Endodermal cell (in vitro differentiated cells): ENCODE results near the gene TRAF3IP3. TPM values are rescaled to one million over a fixed set of nuclear protein-coding genes. Genes with fewer than 3 reads are reported as not detected.

Experiments
- DNase-seq: peaks from one replicate; pipeline ENCODE4 v3.0.0-alpha.2; 2017
- H3K27ac ChIP-seq: 2 replicates; pipeline ENCODE4 v1.5.1; 2013; ENCODE audit warnings: mild to moderate bottlenecking, low read depth, low read length, moderate library complexity
- H3K27me3 ChIP-seq: 2 replicates; pipeline ENCODE4 v1.6.1; 2013; ENCODE audit warnings: mild to moderate bottlenecking, low read length, moderate library complexity; ENCODE audit not compliant: insufficient read depth, control insufficient read depth, poor library complexity, severe bottlenecking
- H3K36me3 ChIP-seq: 2 replicates; pipeline ENCODE4 v1.7.0; 2013; ENCODE audit warnings: mild to moderate bottlenecking, low read length, moderate library complexity; ENCODE audit not compliant: control insufficient read depth, insufficient read depth
- H3K4me1 ChIP-seq: one replicate; pipeline ENCODE4 v1.7.0; 2013; ENCODE audit warnings: low read length; ENCODE audit not compliant: control insufficient read depth, insufficient read depth
- H3K4me3 ChIP-seq: 2 replicates; pipeline ENCODE4 v1.5.1; 2013; ENCODE audit warnings: mild to moderate bottlenecking, low read length, moderate library complexity
- H3K9ac ChIP-seq: 2 replicates; pipeline ENCODE4 v1.6.1; 2013; ENCODE audit warnings: mild to moderate bottlenecking, low read length, moderate library complexity; ENCODE audit not compliant: poor library complexity, severe bottlenecking; ENCODE audit errors: extremely low read depth
- H3K9me3 ChIP-seq: 2 replicates; pipeline ENCODE4 v1.6.1; 2013; ENCODE audit warnings: mild to moderate bottlenecking, low read length, moderate library complexity; ENCODE audit not compliant: control insufficient read depth
- H3K27ac Mint-ChIP-seq: 2 replicates; pipeline ENCODE4 v1.8.0; 2020; ENCODE audit warnings: mixed read lengths
- H3K27me3 Mint-ChIP-seq: 2 replicates; pipeline ENCODE4 v1.8.0; 2021; ENCODE audit warnings: mild to moderate bottlenecking, mixed read lengths; ENCODE audit not compliant: insufficient read depth
- H3K36me3 Mint-ChIP-seq: 2 replicates; pipeline ENCODE4 v1.8.0; 2020; ENCODE audit warnings: low read depth, mixed read lengths
- H3K4me1 Mint-ChIP-seq: 2 replicates; pipeline ENCODE4 v1.8.0; 2020; ENCODE audit warnings: mixed read lengths
- H3K4me3 Mint-ChIP-seq: 2 replicates; pipeline ENCODE4 v1.8.0; 2020; ENCODE audit warnings: mild to moderate bottlenecking, moderate library complexity, mixed read lengths
- H3K9me3 Mint-ChIP-seq: 2 replicates; pipeline ENCODE4 v1.8.0; 2020; ENCODE audit warnings: mild to moderate bottlenecking, mixed read lengths
- WGBS, 2 experiments: methylation state at CpG; one replicate each; pipeline versions ENCODE4 v1.1.5 to v1.1.7; 2013; ENCODE audit warnings: missing lambda C conversion rate in 2 of 2, mixed read lengths in 1 of 2; ENCODE audit not compliant: insufficient coverage in 1 of 2, insufficient read length in 1 of 2; 5-methylcytosine and 5-hydroxymethylcytosine counted together
- total RNA-seq, 2 donors: library from RNA; stranded (reverse); fragmentation: NEBNext Ultra II Directional in 1 of 2; extraction: Animal tissue kit (Norgen Biotek cat#: 25700) in 1 of 2; gene quantifications; 2 replicates in 1 of 2; 3 replicates in 1 of 2; pipeline ENCODE4 v1.2.1, GENCODE V29; 2021
- TF ChIP-seq, protein P1 (sequence below): fragments of 200-600 bp; sonication (generic); conservative IDR thresholded peaks from 2 replicates; pipeline ENCODE4 v1.5.0; 2021; ENCODE audit warnings: antibody characterized with exemption, mild to moderate bottlenecking

The TRAF3IP3 gene
- total RNA-seq, 2 donors from 2014 or later, result not detected

DNA sequence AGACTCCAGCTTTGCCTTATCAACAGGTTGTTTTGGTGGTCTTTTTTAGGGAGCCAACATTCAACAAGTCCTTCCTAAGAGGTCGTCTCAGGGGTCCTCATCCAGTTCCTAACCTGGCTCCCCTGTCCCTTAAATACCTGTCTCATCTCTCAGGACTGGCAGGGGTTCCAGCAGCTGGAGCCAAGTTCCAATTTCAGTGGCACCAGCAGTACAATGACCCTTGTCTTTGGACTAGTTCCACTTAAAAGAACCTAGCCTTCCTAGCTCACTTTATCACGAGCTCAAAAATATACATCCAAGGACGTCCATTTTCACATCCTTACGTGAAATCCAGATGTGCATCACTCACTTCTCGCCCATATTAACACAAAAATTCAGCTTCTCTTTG, 18.7 kb upstream of the TRAF3IP3 start:
- Mint-ChIP-seq H3K9me3 (no peaks in the 10 kb centered on the region), H3K4me3 (no peak overlapping the region), H3K27ac (no peak overlapping the region), H3K4me1 (no peaks in the 10 kb centered on the region), H3K36me3 (no peaks in the 10 kb centered on the region), H3K27me3 (peaks cover 28% of the 10 kb centered on the region)
- TF ChIP-seq, protein P1, sequence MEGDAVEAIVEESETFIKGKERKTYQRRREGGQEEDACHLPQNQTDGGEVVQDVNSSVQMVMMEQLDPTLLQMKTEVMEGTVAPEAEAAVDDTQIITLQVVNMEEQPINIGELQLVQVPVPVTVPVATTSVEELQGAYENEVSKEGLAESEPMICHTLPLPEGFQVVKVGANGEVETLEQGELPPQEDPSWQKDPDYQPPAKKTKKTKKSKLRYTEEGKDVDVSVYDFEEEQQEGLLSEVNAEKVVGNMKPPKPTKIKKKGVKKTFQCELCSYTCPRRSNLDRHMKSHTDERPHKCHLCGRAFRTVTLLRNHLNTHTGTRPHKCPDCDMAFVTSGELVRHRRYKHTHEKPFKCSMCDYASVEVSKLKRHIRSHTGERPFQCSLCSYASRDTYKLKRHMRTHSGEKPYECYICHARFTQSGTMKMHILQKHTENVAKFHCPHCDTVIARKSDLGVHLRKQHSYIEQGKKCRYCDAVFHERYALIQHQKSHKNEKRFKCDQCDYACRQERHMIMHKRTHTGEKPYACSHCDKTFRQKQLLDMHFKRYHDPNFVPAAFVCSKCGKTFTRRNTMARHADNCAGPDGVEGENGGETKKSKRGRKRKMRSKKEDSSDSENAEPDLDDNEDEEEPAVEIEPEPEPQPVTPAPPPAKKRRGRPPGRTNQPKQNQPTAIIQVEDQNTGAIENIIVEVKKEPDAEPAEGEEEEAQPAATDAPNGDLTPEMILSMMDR, result no peak
- no peak overlapping the region for H3K4me3 ChIP-seq
- H3K36me3 ChIP-seq, result no peaks in the 10 kb centered on the region
- H3K9me3 ChIP-seq, result no peaks in the 10 kb centered on the region
- 72 to 100% methylated on average over 1 to 5 of the region's 5 CpGs for WGBS, 2 experiments
- DNase-seq, result no peak
- H3K9ac ChIP-seq, result no peak overlapping the region
- H3K27me3 ChIP-seq, result peaks cover 40% of the 10 kb centered on the region
- H3K4me1 ChIP-seq, result no peaks in the 10 kb centered on the region
- no peak overlapping the region for H3K27ac ChIP-seq

GRCh38 chr1:209738270-209738669, 17.6 kb upstream of the TRAF3IP3 start:
- H3K27me3 ChIP-seq, result peaks cover 38% of the 10 kb centered on the region
- TF ChIP-seq, protein P1, result no peak
- no peaks in the 10 kb centered on the region for H3K9me3 Mint-ChIP-seq
- H3K27ac ChIP-seq, result no peak overlapping the region
- 75 to 83% methylated on average over 1 of the region's 1 CpG for WGBS, 2 experiments
- no peaks in the 10 kb centered on the region for H3K4me1 ChIP-seq
- DNase-seq, result no peak
- H3K4me3 Mint-ChIP-seq, result no peak overlapping the region
- no peak overlapping the region for H3K4me3 ChIP-seq
- H3K27me3 Mint-ChIP-seq, result peaks cover 34% of the 10 kb centered on the region
- H3K36me3 Mint-ChIP-seq, result no peaks in the 10 kb centered on the region
- H3K36me3 ChIP-seq, result no peaks in the 10 kb centered on the region
- H3K4me1 Mint-ChIP-seq, result no peaks in the 10 kb centered on the region
- H3K9ac ChIP-seq, result no peak overlapping the region
- no peaks in the 10 kb centered on the region for H3K9me3 ChIP-seq
- H3K27ac Mint-ChIP-seq, result no peak overlapping the region

GRCh38 chr1:209741193-209741592, 14.7 kb upstream of the TRAF3IP3 start:
- peaks cover 24% of the 10 kb centered on the region for H3K27me3 ChIP-seq
- H3K9me3 Mint-ChIP-seq, result no peaks in the 10 kb centered on the region

More at GRCh38 chr1:209741193-209741592, 14.7 kb upstream of the TRAF3IP3 start:
- WGBS, 2 experiments, result 88 to 89% methylated on average over 2 to 3 of the region's 3 CpGs
- no peak overlapping the region for H3K4me3 Mint-ChIP-seq
- H3K4me1 Mint-ChIP-seq, result peaks cover 2% of the 10 kb centered on the region
- no peaks in the 10 kb centered on the region for H3K36me3 Mint-ChIP-seq
- no peaks in the 10 kb centered on the region for H3K36me3 ChIP-seq
- no peak for DNase-seq
- H3K4me1 ChIP-seq, result no peaks in the 10 kb centered on the region
- no peak overlapping the region for H3K4me3 ChIP-seq
- no peaks in the 10 kb centered on the region for H3K9me3 ChIP-seq
- H3K27ac Mint-ChIP-seq, result no peak overlapping the region
- TF ChIP-seq, protein P1, result no peak
- H3K27me3 Mint-ChIP-seq, result peaks cover 30% of the 10 kb centered on the region
- H3K9ac ChIP-seq, result no peak overlapping the region
- H3K27ac ChIP-seq, result no peak overlapping the region
